Activated T-cell treated with anti-CD3 and anti-CD28 coated beads, Interleukin-2, amount 50 U/mL, for 72 hours (primary cell): ENCODE data around the gene ARFGAP1. TPM values are rescaled to one million over a fixed set of nuclear protein-coding genes. Genes with fewer than 3 reads are reported as not detected.

Experiments used
- ATAC-seq, 2 donors: fragments of 150-1000 bp; cut with Tn5 transposase; replicated peaks in 1 of 2; 2 replicates each; pipeline ENCODE4 v1.10.0; 2021; ENCODE audit warnings: moderate library complexity in 2 of 2, mild to moderate bottlenecking in 1 of 2
- DNase-seq, 2 donors: peaks; one replicate each; pipeline ENCODE4 v3.0.0; 2021 to 2022; ENCODE audit warnings: mixed read lengths in 1 of 2
- H3K27ac Mint-ChIP-seq: one replicate; pipeline ENCODE4 v1.8.0; 2022; ENCODE audit warnings: mild to moderate bottlenecking, moderate library complexity, mixed read lengths
- H3K27me3 Mint-ChIP-seq: one replicate; pipeline ENCODE4 v1.8.0; 2022; ENCODE audit warnings: low read depth, mixed read lengths
- H3K36me3 Mint-ChIP-seq, 2 donors: one replicate each; pipeline ENCODE4 v1.8.0; 2022; ENCODE audit warnings: mixed read lengths in 2 of 2, mild to moderate bottlenecking in 1 of 2; ENCODE audit not compliant: insufficient read depth in 2 of 2
- H3K4me1 Mint-ChIP-seq: one replicate; pipeline ENCODE4 v1.8.0; 2022; ENCODE audit warnings: low read depth, mixed read lengths
- H3K4me3 Mint-ChIP-seq, 2 donors: one replicate each; pipeline ENCODE4 v1.8.0; 2022; ENCODE audit warnings: mild to moderate bottlenecking in 2 of 2, mixed read lengths in 2 of 2, moderate library complexity in 2 of 2
- H3K9me3 Mint-ChIP-seq, 2 donors: one replicate each; pipeline ENCODE4 v1.8.0; 2022; ENCODE audit warnings: mixed read lengths in 2 of 2
- total RNA-seq, 2 donors: library from RNA; stranded (reverse); gene quantifications; one replicate each; pipeline ENCODE4 v1.2.3, GENCODE V29; 2022

Gene ARFGAP1
- total RNA-seq, 2 donors from 2014 or later: 75.8 to 76.6 TPM

DNA sequence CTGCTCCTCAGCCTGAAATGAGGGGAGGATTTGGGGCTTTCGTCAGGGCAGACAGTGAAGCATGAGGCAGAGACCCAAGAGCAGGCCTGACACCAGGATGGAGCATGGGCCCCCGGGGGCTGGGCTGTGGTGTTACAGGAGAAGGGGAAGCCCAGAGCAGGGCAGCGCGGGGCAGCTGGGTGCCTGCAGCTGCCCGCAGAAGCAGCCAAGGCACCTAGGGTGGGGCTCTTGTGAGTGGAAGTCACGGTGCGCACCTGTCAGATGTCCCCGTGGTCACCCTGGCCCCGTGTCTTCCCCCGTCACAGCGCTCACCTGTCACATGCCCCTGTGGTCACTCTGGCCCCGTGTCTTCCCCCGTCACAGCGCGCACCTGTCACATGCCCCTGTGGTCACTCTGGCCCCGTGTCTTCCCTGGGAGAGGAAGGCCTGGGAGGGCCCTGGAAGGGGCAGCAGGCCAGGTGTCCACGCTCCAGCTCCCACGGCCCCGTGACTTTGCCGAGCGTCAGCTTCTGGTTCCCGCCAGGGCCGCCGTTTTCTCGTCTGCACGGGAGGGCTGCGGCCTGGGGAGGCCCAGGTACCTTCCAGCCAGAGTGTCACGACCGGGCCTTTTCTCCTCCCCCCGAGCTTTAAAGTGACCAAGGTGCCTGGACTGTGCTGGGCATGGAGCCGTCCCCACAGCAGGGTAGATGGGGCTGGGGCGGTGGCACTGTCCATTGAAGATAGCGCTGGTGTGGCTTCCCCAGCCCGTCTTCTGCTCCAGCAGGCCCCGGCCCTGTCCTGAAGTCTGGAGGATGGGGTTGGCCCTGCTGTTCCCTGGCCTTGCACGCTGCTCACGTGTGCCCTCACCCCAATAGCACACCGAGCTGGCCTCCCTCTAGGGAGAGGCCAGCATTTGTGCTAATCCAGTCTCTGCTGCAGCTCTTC lies 9.4 kb downstream of the ARFGAP1 start:
- no peaks in the 10 kb centered on the region for H3K4me1 Mint-ChIP-seq
- H3K27ac Mint-ChIP-seq: no peak overlapping the region
- DNase-seq (no peak), ATAC-seq (no peak)
- H3K9me3 Mint-ChIP-seq: no peaks in the 10 kb centered on the region
- H3K36me3 Mint-ChIP-seq: peaks cover 0 to 8% of the 10 kb centered on the region in 2 donors
- no peak overlapping the region for H3K4me3 Mint-ChIP-seq
- no peaks in the 10 kb centered on the region for H3K27me3 Mint-ChIP-seq

- Mint-ChIP-seq H3K27ac (no peak overlapping the region), H3K9me3 (no peaks in the 10 kb centered on the region), H3K4me1 (no peaks in the 10 kb centered on the region), H3K36me3 (peaks cover 0 to 8% of the 10 kb centered on the region in 2 donors), H3K4me3 (no peak overlapping the region), H3K27me3 (no peaks in the 10 kb centered on the region)
- DNase-seq (no peak), ATAC-seq (no peak)
Measured at GRCh38 chr20:63282946-63283345, 10.3 kb downstream of the ARFGAP1 start.

DNA sequence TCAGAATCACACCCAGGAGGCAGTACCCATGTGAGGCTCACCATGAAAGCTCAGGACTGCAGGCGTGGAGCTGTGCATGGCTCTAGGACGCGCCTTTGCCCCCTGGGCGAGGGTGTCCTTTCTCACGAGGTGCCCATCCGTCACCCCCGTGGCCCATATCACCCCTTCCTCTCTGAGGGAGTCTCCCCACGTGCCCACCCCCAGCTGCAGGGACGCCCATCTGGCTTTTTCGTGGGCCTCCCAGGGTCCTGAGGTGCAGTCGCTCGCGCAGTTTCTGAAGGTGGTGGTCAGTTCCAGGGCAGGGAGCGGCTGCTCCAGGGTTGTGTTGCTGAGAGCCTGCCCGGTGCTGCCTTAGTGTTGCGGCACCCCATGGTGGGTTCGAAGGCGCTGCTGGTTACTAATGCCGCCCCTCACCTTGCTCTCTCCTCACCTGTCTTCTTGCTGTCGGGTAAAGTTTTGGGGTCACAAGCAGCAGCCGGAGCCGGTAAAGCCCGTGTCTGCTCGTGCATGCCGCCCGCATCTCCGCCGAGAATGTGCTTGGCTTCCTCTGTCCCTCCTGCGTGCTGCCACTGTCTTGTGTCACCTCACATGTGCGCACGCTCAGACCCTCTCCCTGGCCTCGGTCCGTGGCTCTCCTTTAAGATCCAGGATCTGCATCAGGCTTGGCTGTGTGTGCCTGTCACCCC lies 10.9 kb downstream of the ARFGAP1 start:
- ATAC-seq: peak; percentile 19 to 24
- Mint-ChIP-seq H3K4me1 (no peaks in the 10 kb centered on the region), H3K27ac (no peak overlapping the region), H3K9me3 (no peaks in the 10 kb centered on the region), H3K36me3 (peaks cover 2 to 8% of the 10 kb centered on the region in 2 donors), H3K4me3 (peak overlapping the region; percentile 42 to 77), H3K27me3 (no peaks in the 10 kb centered on the region)
- no peak for DNase-seq

- no peak overlapping the region for H3K27ac Mint-ChIP-seq
- no peaks in the 10 kb centered on the region for H3K27me3 Mint-ChIP-seq
- no peak for DNase-seq
- peak overlapping the region; percentile 42 to 77 for H3K4me3 Mint-ChIP-seq
- H3K36me3 Mint-ChIP-seq: peaks cover 2 to 8% of the 10 kb centered on the region in 2 donors
- no peaks in the 10 kb centered on the region for H3K9me3 Mint-ChIP-seq
- H3K4me1 Mint-ChIP-seq: no peaks in the 10 kb centered on the region
- peak; percentile 49 to 55 for ATAC-seq
Measured at GRCh38 chr20:63284083-63284440, 11.4 kb downstream of the ARFGAP1 start.

GRCh38 chr20:63284544-63284949 lies 11.9 kb downstream of the ARFGAP1 start:
- DNase-seq: no peak
- H3K36me3 Mint-ChIP-seq: peaks cover 2 to 6% of the 10 kb centered on the region in 2 donors
- H3K9me3 Mint-ChIP-seq: no peaks in the 10 kb centered on the region
- no peaks in the 10 kb centered on the region for H3K27me3 Mint-ChIP-seq
- H3K4me1 Mint-ChIP-seq: no peaks in the 10 kb centered on the region
- H3K4me3 Mint-ChIP-seq: peak overlapping the region; percentile 53 to 77
- no peak overlapping the region for H3K27ac Mint-ChIP-seq
- peak; percentile 6 to 46 for ATAC-seq

DNA sequence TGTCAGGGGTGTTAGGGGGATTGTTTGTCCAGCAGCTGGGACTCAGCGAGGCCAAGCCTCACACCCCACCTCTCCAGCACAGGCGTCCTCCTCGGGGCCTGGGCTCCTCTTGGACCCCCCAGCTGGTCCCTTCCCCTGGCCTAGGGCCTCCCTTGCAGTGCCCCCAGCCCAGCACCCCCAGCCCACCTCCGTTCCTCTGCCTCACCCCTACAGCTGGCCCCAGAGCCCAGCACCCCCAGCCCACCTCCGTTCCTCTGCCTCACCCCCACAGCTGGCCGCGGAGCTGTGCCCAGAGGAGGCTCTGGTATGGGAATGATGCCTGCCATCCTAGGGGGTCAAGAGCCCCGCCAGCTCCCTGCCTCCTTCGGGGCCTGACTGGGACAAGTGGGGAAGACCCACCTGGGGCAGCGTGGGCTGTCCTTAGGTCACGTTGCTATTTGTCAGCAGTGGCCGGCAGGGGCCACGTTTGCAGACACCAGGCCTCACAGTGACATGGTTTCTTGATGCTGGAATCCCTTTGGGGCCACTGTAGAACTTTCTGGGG lies 12.4 kb downstream of the ARFGAP1 start:
- no peak overlapping the region for H3K27ac Mint-ChIP-seq

GRCh38 chr20:63285636-63286615 lies 13.3 kb downstream of the ARFGAP1 start:
- H3K4me3 Mint-ChIP-seq: no peak overlapping the region
- no peaks in the 10 kb centered on the region for H3K9me3 Mint-ChIP-seq
- DNase-seq: no peak
- H3K4me1 Mint-ChIP-seq: no peaks in the 10 kb centered on the region
- peaks cover 2% of the 10 kb centered on the region in 2 donors for H3K36me3 Mint-ChIP-seq
- no peak for ATAC-seq
- no peak overlapping the region for H3K27ac Mint-ChIP-seq
- no peaks in the 10 kb centered on the region for H3K27me3 Mint-ChIP-seq

More for the DNA sequence above, 12.4 kb downstream of the ARFGAP1 start:
- ATAC-seq: no peak
- Mint-ChIP-seq H3K27me3 (no peaks in the 10 kb centered on the region), H3K9me3 (no peaks in the 10 kb centered on the region), H3K4me1 (no peaks in the 10 kb centered on the region), H3K4me3 (peak overlapping the region in 1 of 2 donors; percentile 52), H3K36me3 (peaks cover 2 to 6% of the 10 kb centered on the region in 2 donors)
- DNase-seq: no peak

DNA sequence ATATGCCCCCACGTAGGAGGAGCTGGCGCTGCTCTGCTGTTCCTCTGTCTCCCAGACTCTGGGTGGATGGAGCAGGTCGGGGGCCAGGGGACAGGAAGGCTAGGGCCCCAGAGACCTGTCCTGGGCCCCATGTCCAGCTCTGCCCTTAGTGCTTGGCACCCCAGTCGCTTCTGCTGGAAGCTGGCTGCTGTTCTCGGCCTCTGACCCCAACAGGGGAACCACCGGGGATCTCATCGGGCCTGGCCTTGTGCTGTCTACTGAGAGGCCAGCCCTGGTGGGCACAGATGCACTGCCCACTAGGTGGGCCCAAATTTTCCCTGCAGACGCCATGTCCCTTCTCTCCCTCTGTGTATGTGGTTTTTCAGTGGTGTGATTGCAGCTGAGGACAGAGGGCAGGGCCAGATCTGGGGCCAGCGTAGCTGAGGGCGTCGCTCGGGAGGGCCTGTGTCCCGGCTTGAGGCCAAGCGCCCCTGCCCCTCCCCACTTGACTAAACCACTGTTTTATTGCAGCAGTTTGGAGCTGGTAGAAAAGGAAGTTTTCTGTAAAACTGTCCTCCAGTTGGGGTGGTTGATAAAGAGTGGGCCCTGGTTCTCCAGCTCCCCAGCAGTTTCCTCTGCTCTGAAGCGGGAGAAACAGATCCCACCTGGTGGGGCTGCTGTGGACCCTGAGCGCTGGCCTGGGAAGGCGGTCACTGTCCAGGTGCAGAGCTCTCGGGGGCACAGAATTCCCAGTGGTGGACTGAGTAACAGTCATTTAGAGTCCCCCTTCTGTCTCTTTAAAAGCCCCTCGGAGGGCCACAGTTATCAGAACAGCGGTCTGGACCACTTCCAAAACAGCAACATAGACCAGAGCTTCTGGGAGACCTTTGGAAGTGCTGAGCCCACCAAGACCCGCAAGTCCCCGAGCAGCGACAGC lies 14.4 kb downstream of the ARFGAP1 start:
- peaks cover 2% of the 10 kb centered on the region in 2 donors for H3K36me3 Mint-ChIP-seq
- H3K27me3 Mint-ChIP-seq: no peaks in the 10 kb centered on the region
- H3K9me3 Mint-ChIP-seq: no peaks in the 10 kb centered on the region
- no peak overlapping the region for H3K27ac Mint-ChIP-seq
- H3K4me1 Mint-ChIP-seq: no peaks in the 10 kb centered on the region
- H3K4me3 Mint-ChIP-seq: no peak overlapping the region
- DNase-seq (no peak), ATAC-seq (no peak)

- Mint-ChIP-seq H3K27ac (no peak overlapping the region), H3K4me1 (no peaks in the 10 kb centered on the region), H3K9me3 (no peaks in the 10 kb centered on the region), H3K27me3 (no peaks in the 10 kb centered on the region), H3K36me3 (peaks cover 2% of the 10 kb centered on the region in 2 donors), H3K4me3 (no peak overlapping the region)
- DNase-seq (no peak), ATAC-seq (no peak)
Measured at GRCh38 chr20:63287697-63288580, 15.3 kb downstream of the ARFGAP1 start.

GRCh38 chr20:63288581-63289251 lies 16.1 kb downstream of the ARFGAP1 start:
- H3K36me3 Mint-ChIP-seq: peaks cover 1 to 2% of the 10 kb centered on the region in 2 donors
- no peaks in the 10 kb centered on the region for H3K9me3 Mint-ChIP-seq
- DNase-seq: no peak
- H3K27me3 Mint-ChIP-seq: no peaks in the 10 kb centered on the region
- H3K27ac Mint-ChIP-seq: no peak overlapping the region
- H3K4me1 Mint-ChIP-seq: no peaks in the 10 kb centered on the region
- no peak for ATAC-seq
- no peak overlapping the region for H3K4me3 Mint-ChIP-seq
